Measurements from ENCODE around the gene ATP1A2.

ATP1A2 gene

GRCh38 chr1:160157174-160157573 is 41.6 kb downstream of the ATP1A2 start:
- Histone ChIP-seq H3K4me3 (ENCODE audit: low read depth in 1 of 5, low read length in 5 of 5) (no peak overlapping the region), H3K4me1 (ENCODE audit: control insufficient read depth in 5 of 5, insufficient read depth in 5 of 5, low read length in 5 of 5) (peaks cover 0 to 1% (median 0%) of the 10 kb centered on the region in 5 donors), H3K27me3 (ENCODE audit: control insufficient read depth in 5 of 5, insufficient read depth in 4 of 5, low read length in 5 of 5) (no peaks in the 10 kb centered on the region), H3K9ac (ENCODE audit: low read length in 5 of 5) (no peak overlapping the region), H3K36me3 (ENCODE audit: control insufficient read depth in 5 of 5, insufficient read depth in 5 of 5, low read length in 5 of 5) (no peaks in the 10 kb centered on the region), H3K27ac (ENCODE audit: low read depth, low read length) (no peak overlapping the region), H3K9me3 (ENCODE audit: control insufficient read depth in 5 of 5, low read length in 5 of 5) (no peaks in the 10 kb centered on the region)

GRCh38 chr1:160158031-160158430 is 42.5 kb downstream of the ATP1A2 start:
- Histone ChIP-seq H3K27ac (ENCODE audit: low read depth, low read length) (no peak overlapping the region), H3K9ac (ENCODE audit: low read length in 5 of 5) (no peak overlapping the region), H3K4me3 (ENCODE audit: low read depth in 1 of 5, low read length in 5 of 5) (no peak overlapping the region)

DNA sequence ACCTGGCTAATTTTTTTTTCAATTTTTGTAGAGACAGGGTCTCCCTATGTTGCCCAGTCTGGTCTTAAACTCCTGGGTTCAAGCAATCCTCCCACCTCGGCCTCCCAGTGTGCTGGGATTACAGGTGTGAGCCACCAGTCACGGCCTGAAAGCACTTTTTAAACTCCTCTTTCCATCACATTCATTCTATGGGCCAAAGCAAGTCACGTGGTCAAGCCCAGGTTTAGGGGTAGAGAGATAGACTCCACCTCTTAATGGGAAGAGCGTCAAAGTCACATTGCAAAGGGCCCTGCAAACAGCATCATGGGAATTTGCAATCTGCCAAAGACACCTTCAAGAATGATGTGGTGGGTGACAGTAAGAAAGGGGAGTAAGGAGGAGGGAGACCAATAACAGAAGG is 43.0 kb downstream of the ATP1A2 start:
- Histone ChIP-seq H3K4me3 (ENCODE audit: low read depth in 1 of 5, low read length in 5 of 5) (no peak overlapping the region), H3K4me1 (ENCODE audit: control insufficient read depth in 5 of 5, insufficient read depth in 5 of 5, low read length in 5 of 5) (peaks cover 0 to 6% (median 3%) of the 10 kb centered on the region in 5 donors), H3K27me3 (ENCODE audit: control insufficient read depth in 5 of 5, insufficient read depth in 4 of 5, low read length in 5 of 5) (no peaks in the 10 kb centered on the region), H3K9ac (ENCODE audit: low read length in 5 of 5) (no peak overlapping the region), H3K27ac (ENCODE audit: low read depth, low read length) (no peak overlapping the region), H3K9me3 (ENCODE audit: control insufficient read depth in 5 of 5, low read length in 5 of 5) (no peaks in the 10 kb centered on the region), H3K36me3 (ENCODE audit: control insufficient read depth in 5 of 5, insufficient read depth in 5 of 5, low read length in 5 of 5) (no peaks in the 10 kb centered on the region)

More at GRCh38 chr1:160158031-160158430, 42.5 kb downstream of the ATP1A2 start:
- H3K36me3 ChIP-seq (ENCODE audit: control insufficient read depth in 5 of 5, insufficient read depth in 5 of 5, low read length in 5 of 5) = no peaks in the 10 kb centered on the region
- no peaks in the 10 kb centered on the region for H3K9me3 ChIP-seq (ENCODE audit: control insufficient read depth in 5 of 5, low read length in 5 of 5)
- no peaks in the 10 kb centered on the region for H3K27me3 ChIP-seq (ENCODE audit: control insufficient read depth in 5 of 5, insufficient read depth in 4 of 5, low read length in 5 of 5)
- H3K4me1 ChIP-seq (ENCODE audit: control insufficient read depth in 5 of 5, insufficient read depth in 5 of 5, low read length in 5 of 5) = peaks cover 0 to 6% (median 3%) of the 10 kb centered on the region in 5 donors

DNA sequence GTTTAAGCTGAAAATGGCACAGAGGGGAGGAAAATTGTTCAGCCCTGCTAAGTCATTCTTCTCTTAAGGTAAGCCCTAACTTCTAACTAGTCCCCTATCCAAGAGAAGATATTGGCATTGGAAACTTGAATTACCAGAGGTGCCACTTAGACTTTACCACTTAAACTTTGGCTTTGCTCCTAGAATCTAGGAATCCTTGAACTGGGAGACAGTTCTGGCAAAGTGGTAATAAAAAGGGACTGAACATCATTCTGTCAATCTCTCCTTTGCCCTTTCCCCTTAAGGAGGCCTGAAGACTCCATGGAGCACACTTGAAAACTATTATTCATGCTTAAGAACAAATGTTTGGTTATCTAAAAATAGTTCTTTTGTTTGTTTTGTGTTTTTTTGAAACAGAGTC is 44.3 kb downstream of the ATP1A2 start:
- peaks cover 0 to 6% (median 3%) of the 10 kb centered on the region in 5 donors for H3K4me1 ChIP-seq (ENCODE audit: control insufficient read depth in 5 of 5, insufficient read depth in 5 of 5, low read length in 5 of 5)

GRCh38 chr1:160161965-160162705 is 46.6 kb downstream of the ATP1A2 start:
- Histone ChIP-seq H3K27ac (ENCODE audit: low read depth, low read length) (no peak overlapping the region), H3K9me3 (ENCODE audit: control insufficient read depth in 5 of 5, low read length in 5 of 5) (no peaks in the 10 kb centered on the region), H3K4me1 (ENCODE audit: control insufficient read depth in 5 of 5, insufficient read depth in 5 of 5, low read length in 5 of 5) (peaks cover 0 to 6% (median 3%) of the 10 kb centered on the region in 5 donors), H3K4me3 (ENCODE audit: low read depth in 1 of 5, low read length in 5 of 5) (no peak overlapping the region), H3K9ac (ENCODE audit: low read length in 5 of 5) (no peak overlapping the region), H3K27me3 (ENCODE audit: control insufficient read depth in 5 of 5, insufficient read depth in 4 of 5, low read length in 5 of 5) (no peaks in the 10 kb centered on the region), H3K36me3 (ENCODE audit: control insufficient read depth in 5 of 5, insufficient read depth in 5 of 5, low read length in 5 of 5) (no peaks in the 10 kb centered on the region)

More for the DNA sequence above, 44.3 kb downstream of the ATP1A2 start:
- Histone ChIP-seq H3K9ac (ENCODE audit: low read length in 5 of 5) (no peak overlapping the region), H3K27ac (ENCODE audit: low read depth, low read length) (no peak overlapping the region), H3K9me3 (ENCODE audit: control insufficient read depth in 5 of 5, low read length in 5 of 5) (no peaks in the 10 kb centered on the region), H3K4me3 (ENCODE audit: low read depth in 1 of 5, low read length in 5 of 5) (no peak overlapping the region), H3K36me3 (ENCODE audit: control insufficient read depth in 5 of 5, insufficient read depth in 5 of 5, low read length in 5 of 5) (no peaks in the 10 kb centered on the region), H3K27me3 (ENCODE audit: control insufficient read depth in 5 of 5, insufficient read depth in 4 of 5, low read length in 5 of 5) (no peaks in the 10 kb centered on the region)

DNA sequence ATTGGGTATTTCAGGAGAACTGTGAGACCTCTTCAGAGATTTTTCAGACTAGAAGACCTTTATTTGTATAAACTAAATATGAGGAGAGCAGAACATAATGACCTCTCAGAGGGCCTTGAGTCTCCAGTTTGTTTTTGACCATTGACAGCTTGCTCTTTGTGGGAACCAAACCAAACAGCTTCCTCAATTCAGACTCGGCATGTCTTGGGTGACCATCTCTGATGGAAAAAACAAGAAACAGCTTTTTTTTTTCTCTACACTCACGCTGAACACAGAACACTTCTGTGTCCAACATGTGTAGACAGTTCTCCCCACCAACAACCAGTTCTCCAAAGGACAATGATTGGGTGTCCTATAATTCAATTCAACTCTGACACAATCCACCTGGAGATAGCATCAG is 47.4 kb downstream of the ATP1A2 start:
- Histone ChIP-seq H3K36me3 (ENCODE audit: control insufficient read depth in 5 of 5, insufficient read depth in 5 of 5, low read length in 5 of 5) (no peaks in the 10 kb centered on the region), H3K27me3 (ENCODE audit: control insufficient read depth in 5 of 5, insufficient read depth in 4 of 5, low read length in 5 of 5) (no peaks in the 10 kb centered on the region), H3K4me1 (ENCODE audit: control insufficient read depth in 5 of 5, insufficient read depth in 5 of 5, low read length in 5 of 5) (peaks cover 0 to 6% (median 3%) of the 10 kb centered on the region in 5 donors), H3K27ac (ENCODE audit: low read depth, low read length) (no peak overlapping the region), H3K9ac (ENCODE audit: low read length in 5 of 5) (no peak overlapping the region), H3K4me3 (ENCODE audit: low read depth in 1 of 5, low read length in 5 of 5) (no peak overlapping the region), H3K9me3 (ENCODE audit: control insufficient read depth in 5 of 5, low read length in 5 of 5) (no peaks in the 10 kb centered on the region)

DNA sequence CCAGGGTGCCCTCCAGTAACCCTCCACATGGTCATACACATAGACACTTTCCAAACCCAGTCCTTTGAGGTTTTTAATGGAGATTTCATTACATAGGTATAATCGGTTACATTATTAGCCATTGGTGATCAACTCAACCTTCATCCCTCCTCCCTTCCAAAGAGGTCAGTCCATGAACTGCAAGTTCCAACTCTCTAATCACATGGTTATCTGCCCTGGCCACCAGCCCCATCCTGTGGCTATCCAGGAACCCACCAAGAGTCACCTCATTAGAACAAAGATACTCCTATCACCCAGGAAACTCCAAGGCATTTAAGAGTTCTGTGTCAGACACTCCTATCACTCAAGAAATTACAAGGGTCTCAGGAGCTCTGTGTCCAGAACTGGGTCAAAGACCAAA is 48.1 kb downstream of the ATP1A2 start:
- no peaks in the 10 kb centered on the region for H3K27me3 ChIP-seq (ENCODE audit: control insufficient read depth in 5 of 5, insufficient read depth in 4 of 5, low read length in 5 of 5)
- peaks cover 0 to 6% (median 5%) of the 10 kb centered on the region in 5 donors for H3K4me1 ChIP-seq (ENCODE audit: control insufficient read depth in 5 of 5, insufficient read depth in 5 of 5, low read length in 5 of 5)
- no peak overlapping the region for H3K27ac ChIP-seq (ENCODE audit: low read depth, low read length)
- no peak overlapping the region for H3K4me3 ChIP-seq (ENCODE audit: low read depth in 1 of 5, low read length in 5 of 5)
- H3K9ac ChIP-seq (ENCODE audit: low read length in 5 of 5) = no peak overlapping the region
- H3K36me3 ChIP-seq (ENCODE audit: control insufficient read depth in 5 of 5, insufficient read depth in 5 of 5, low read length in 5 of 5) = no peaks in the 10 kb centered on the region
- H3K9me3 ChIP-seq (ENCODE audit: control insufficient read depth in 5 of 5, low read length in 5 of 5) = no peaks in the 10 kb centered on the region

GRCh38 chr1:160164121-160164520 is 48.6 kb downstream of the ATP1A2 start:
- H3K27me3 ChIP-seq (ENCODE audit: control insufficient read depth in 5 of 5, insufficient read depth in 4 of 5, low read length in 5 of 5) = no peaks in the 10 kb centered on the region
- H3K36me3 ChIP-seq (ENCODE audit: control insufficient read depth in 5 of 5, insufficient read depth in 5 of 5, low read length in 5 of 5) = no peaks in the 10 kb centered on the region
- H3K9ac ChIP-seq (ENCODE audit: low read length in 5 of 5) = no peak overlapping the region
- H3K4me1 ChIP-seq (ENCODE audit: control insufficient read depth in 5 of 5, insufficient read depth in 5 of 5, low read length in 5 of 5) = peaks cover 0 to 11% (median 9%) of the 10 kb centered on the region in 5 donors
- no peak overlapping the region for H3K4me3 ChIP-seq (ENCODE audit: low read depth in 1 of 5, low read length in 5 of 5)
- no peaks in the 10 kb centered on the region for H3K9me3 ChIP-seq (ENCODE audit: control insufficient read depth in 5 of 5, low read length in 5 of 5)
- H3K27ac ChIP-seq (ENCODE audit: low read depth, low read length) = no peak overlapping the region

DNA sequence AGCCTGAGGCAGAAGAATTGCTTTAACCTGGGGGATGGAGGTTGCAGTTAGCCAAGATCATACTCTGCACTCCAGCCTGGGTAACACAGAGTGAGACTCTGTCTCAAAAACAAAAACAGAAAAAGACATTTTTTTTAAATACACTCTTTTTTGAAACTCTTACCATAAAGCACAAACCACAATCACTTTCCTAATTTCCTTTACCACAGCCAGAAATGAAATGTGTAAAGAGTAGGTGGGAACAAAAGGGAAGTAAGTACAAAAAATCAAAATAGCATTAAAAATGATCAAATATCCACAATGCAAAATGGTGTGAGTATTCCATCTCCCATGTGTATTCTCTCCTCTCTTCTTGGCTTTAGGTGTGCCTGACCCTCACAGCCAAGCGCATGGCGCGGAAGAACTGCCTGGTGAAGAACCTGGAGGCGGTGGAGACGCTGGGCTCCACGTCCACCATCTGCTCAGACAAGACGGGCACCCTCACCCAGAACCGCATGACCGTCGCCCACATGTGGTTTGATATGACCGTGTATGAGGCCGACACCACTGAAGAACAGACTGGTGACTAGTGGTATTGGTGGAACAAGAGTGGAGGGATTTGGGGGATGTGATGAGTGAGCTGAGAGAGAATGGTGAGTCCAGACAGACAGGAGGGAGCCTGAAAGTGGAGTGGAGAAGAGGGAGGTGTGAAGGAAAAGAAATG is 50.8 kb downstream of the ATP1A2 start:
- H3K27ac ChIP-seq (ENCODE audit: low read depth, low read length) = no peak overlapping the region
- no peak overlapping the region for H3K4me3 ChIP-seq (ENCODE audit: low read depth in 1 of 5, low read length in 5 of 5)
- no peaks in the 10 kb centered on the region for H3K36me3 ChIP-seq (ENCODE audit: control insufficient read depth in 5 of 5, insufficient read depth in 5 of 5, low read length in 5 of 5)
- no peak overlapping the region for H3K9ac ChIP-seq (ENCODE audit: low read length in 5 of 5)
- H3K9me3 ChIP-seq (ENCODE audit: control insufficient read depth in 5 of 5, low read length in 5 of 5) = no peaks in the 10 kb centered on the region
- H3K4me1 ChIP-seq (ENCODE audit: control insufficient read depth in 5 of 5, insufficient read depth in 5 of 5, low read length in 5 of 5) = peaks cover 0 to 30% (median 25%) of the 10 kb centered on the region in 5 donors
- H3K27me3 ChIP-seq (ENCODE audit: control insufficient read depth in 5 of 5, insufficient read depth in 4 of 5, low read length in 5 of 5) = no peaks in the 10 kb centered on the region

DNA sequence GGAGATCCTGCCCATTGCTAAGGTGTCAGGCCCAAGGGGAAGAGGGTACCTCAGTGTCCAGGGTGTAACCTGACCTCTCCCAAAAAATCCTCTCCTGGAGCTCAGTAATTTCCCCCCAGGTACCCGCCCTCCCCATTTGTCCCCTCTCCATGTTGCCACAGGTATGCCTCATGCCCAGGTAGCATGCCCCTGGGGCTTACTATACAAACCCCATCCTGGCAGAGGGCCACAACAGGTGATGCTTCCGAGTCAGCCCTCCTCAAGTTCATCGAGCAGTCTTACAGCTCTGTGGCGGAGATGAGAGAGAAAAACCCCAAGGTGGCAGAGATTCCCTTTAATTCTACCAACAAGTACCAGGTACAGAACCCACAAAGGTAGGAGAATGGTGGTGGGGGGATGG is 51.5 kb downstream of the ATP1A2 start:
- no peaks in the 10 kb centered on the region for H3K36me3 ChIP-seq (ENCODE audit: control insufficient read depth in 5 of 5, insufficient read depth in 5 of 5, low read length in 5 of 5)
- no peaks in the 10 kb centered on the region for H3K9me3 ChIP-seq (ENCODE audit: control insufficient read depth in 5 of 5, low read length in 5 of 5)
- no peaks in the 10 kb centered on the region for H3K27me3 ChIP-seq (ENCODE audit: control insufficient read depth in 5 of 5, insufficient read depth in 4 of 5, low read length in 5 of 5)
- H3K27ac ChIP-seq (ENCODE audit: low read depth, low read length) = no peak overlapping the region
- no peak overlapping the region for H3K4me3 ChIP-seq (ENCODE audit: low read depth in 1 of 5, low read length in 5 of 5)
- H3K4me1 ChIP-seq (ENCODE audit: control insufficient read depth in 5 of 5, insufficient read depth in 5 of 5, low read length in 5 of 5) = peaks cover 0 to 37% (median 32%) of the 10 kb centered on the region in 5 donors
- no peak overlapping the region for H3K9ac ChIP-seq (ENCODE audit: low read length in 5 of 5)

Measured in subcutaneous abdominal adipose tissue (tissue), 5 donors.